K562 (cell line): ENCODE measurements around the gene SLC27A4. TPM values are rescaled to one million over a fixed set of nuclear protein-coding genes. Genes with fewer than 3 reads are reported as not detected.

Experiments used
- FOSL1 ChIP-seq: fragments of 200-800 bp; sonication (Bioruptor generic); conservative IDR thresholded peaks from 2 replicates; pipeline ENCODE4 v1.6.1; 2016; ENCODE audit warnings: missing genetic modification characterization, missing compliant biosample characterization
- MBD1 ChIP-seq: fragments of 250-450 bp; sonication (Bioruptor Pico); IDR thresholded peaks from 2 replicates; pipeline ENCODE4 v1.8.0; 2022; ENCODE audit warnings: inconsistent platforms
- NFXL1 ChIP-seq: fragments of 450-650 bp; formaldehyde crosslinking; IDR thresholded peaks from 2 replicates; pipeline ENCODE4 v1.4.0; 2021; ENCODE audit warnings: mild to moderate bottlenecking
- PCBP2 ChIP-seq: fragments of 200-400 bp; formaldehyde crosslinking; IDR thresholded peaks from 2 replicates; pipeline ENCODE4 v1.6.1; 2018; ENCODE audit warnings: low read length, low read depth, mild to moderate bottlenecking, moderate library complexity; ENCODE audit not compliant: poor library complexity, severe bottlenecking
- POLR2B ChIP-seq: fragments of 450-650 bp; IDR thresholded peaks from 2 replicates; pipeline ENCODE4 v1.6.1; 2018; ENCODE audit warnings: low read depth; ENCODE audit not compliant: partially characterized antibody
- USF1 ChIP-seq: sonication (generic); formaldehyde crosslinking; IDR thresholded peaks from 2 replicates; pipeline ENCODE4 v1.9.0; 2022; ENCODE audit warnings: mild to moderate bottlenecking, missing genetic modification reagents
- ZBTB1 ChIP-seq: sonication (generic); formaldehyde crosslinking; IDR thresholded peaks from 2 replicates; pipeline ENCODE4 v1.8.1; 2023; ENCODE audit warnings: missing genetic modification reagents, low read depth, mild to moderate bottlenecking, borderline replicate concordance
- ZFP1 ChIP-seq: fragments of 450-650 bp; formaldehyde crosslinking; IDR thresholded peaks from 2 replicates; pipeline ENCODE4 v1.4.0; 2020; ENCODE audit warnings: mild to moderate bottlenecking, mixed read lengths
- ZNF232 ChIP-seq: sonication (generic); formaldehyde crosslinking; IDR thresholded peaks from 2 replicates; pipeline ENCODE4 v1.8.0; 2022; ENCODE audit warnings: mild to moderate bottlenecking, missing genetic modification reagents
- polyA plus RNA-seq, 8 experiments: library from polyadenylated mRNA; depleted of rRNA in 4 of 8; stranded (reverse) in 5 of 8; unstranded in 3 of 8; fragments of >200 nt; fragmentation: Nextera tagmentation in 2 of 8; fragmentation: Illumina TruSeq in 1 of 8; extraction: Ambion mirVana in 2 of 8; extraction: Trizol in 1 of 8; gene quantifications; 2 replicates each; pipeline versions ENCODE4 v1.2.1 to v1.2.3, GENCODE V29; 2011 to 2014; ENCODE audit warnings: inconsistent platforms in 1 of 8, missing spikeins in 1 of 8
- total RNA-seq, 7 experiments: library from RNA; depleted of rRNA in 6 of 7; stranded (reverse); fragments of >200 nt in 6 of 7; fragmentation: Illumina TruSeq in 2 of 7; extraction: Trizol in 2 of 7; gene quantifications; 2 replicates each; pipeline versions ENCODE4 v1.2.1 to v1.2.3, GENCODE V29; 2011 to 2021; ENCODE audit warnings: low replicate concordance in 1 of 7
- TF ChIP-seq, protein P1 (sequence below): fragments of 450-650 bp; IDR thresholded peaks from 2 replicates; pipeline ENCODE4 v1.6.1; 2016; ENCODE audit warnings: borderline replicate concordance

Gene SLC27A4
- total and polyA plus RNA-seq, 9 of the 15 experiments (the other 6 are each of a cell fraction or from before 2014, with no cell fraction given) = 0.25 to 35.7 (median 14.0) TPM

- TF ChIP-seq, protein P1, sequence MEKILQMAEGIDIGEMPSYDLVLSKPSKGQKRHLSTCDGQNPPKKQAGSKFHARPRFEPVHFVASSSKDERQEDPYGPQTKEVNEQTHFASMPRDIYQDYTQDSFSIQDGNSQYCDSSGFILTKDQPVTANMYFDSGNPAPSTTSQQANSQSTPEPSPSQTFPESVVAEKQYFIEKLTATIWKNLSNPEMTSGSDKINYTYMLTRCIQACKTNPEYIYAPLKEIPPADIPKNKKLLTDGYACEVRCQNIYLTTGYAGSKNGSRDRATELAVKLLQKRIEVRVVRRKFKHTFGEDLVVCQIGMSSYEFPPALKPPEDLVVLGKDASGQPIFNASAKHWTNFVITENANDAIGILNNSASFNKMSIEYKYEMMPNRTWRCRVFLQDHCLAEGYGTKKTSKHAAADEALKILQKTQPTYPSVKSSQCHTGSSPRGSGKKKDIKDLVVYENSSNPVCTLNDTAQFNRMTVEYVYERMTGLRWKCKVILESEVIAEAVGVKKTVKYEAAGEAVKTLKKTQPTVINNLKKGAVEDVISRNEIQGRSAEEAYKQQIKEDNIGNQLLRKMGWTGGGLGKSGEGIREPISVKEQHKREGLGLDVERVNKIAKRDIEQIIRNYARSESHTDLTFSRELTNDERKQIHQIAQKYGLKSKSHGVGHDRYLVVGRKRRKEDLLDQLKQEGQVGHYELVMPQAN = no peak
- TF ChIP-seq PCBP2 (no peak), POLR2B (no peak), MBD1 (CRISPR knock-in tag) (no peak), ZBTB1 (CRISPR knock-in tag) (no peak), USF1 (CRISPR knock-in tag) (no peak), FOSL1 (tag) (no peak), ZNF232 (no peak), ZFP1 (CRISPR knock-in tag) (no peak), NFXL1 (CRISPR knock-in tag) (no peak)
Measured at GRCh38 chr9:128317629-128318028, 22.7 kb upstream of the SLC27A4 start (continued).
